ENCODE measurements around the gene MB21D2. TPM values are rescaled to one million over a fixed set of nuclear protein-coding genes. Genes with fewer than 3 reads are reported as not detected.
A peak's percentile ranks its signal among the peaks of the same experiment; 100 is the strongest.

The MB21D2 gene
- total RNA-seq, 1 experiment from 2014 or later = 19.7 TPM

DNA sequence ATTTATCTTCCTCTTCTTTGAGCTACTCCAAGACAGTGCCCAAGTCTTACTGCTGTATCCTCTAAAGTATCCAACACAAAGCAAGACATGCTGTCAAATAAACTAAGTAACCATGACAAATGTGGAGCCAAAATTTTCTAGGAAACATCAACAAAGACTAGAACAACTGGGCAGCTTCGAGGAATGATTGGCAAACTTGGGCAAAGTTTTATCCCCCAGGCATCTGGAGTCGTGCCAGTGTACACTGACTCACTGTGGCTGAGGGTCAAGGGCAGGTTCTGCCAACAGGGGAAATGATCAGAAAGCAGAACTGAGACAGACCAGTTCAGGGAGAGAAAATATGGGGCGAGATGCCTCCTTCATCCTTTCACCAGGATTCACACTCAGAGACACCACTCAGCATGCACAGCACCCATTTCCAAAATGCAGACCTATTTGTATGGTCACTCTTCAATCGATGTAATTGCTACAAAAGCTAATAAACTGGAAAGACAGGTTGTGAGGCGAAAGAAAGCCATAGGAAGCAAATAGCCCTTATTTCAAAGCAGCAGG is 65.8 kb downstream of the MB21D2 start:
- Mint-ChIP-seq H3K36me3 (peaks cover 12% of the 10 kb centered on the region), H3K27ac (peak overlapping the region; percentile 51; the same call in 1 of the 2 replicates), H3K27me3 (ENCODE audit: low read depth) (no peaks in the 10 kb centered on the region), H3K9me3 (0 out of 2 replicates have a peak, but pooled peaks cover 7% of the 10 kb centered on the region), H3K4me3 (no peak overlapping the region), H3K4me1 (peaks cover 59% of the 10 kb centered on the region)
- no peak for DNase-seq (ENCODE audit: low spot score)
- ChIA-PET CTCF (no interaction called here), POLR2A (no interaction called here)
- no peak for TF ChIP-seq ZNF317 (CRISPR knock-in tag; IDR thresholded peaks at IDR 0.05; ENCODE audit: borderline replicate concordance, low read depth)
- no peak for TF ChIP-seq HMGXB4 (CRISPR knock-in tag; IDR thresholded peaks at IDR 0.05)
- TF ChIP-seq JAZF1 (CRISPR knock-in tag; IDR thresholded peaks at IDR 0.05) = no peak
- TF ChIP-seq GTF2I (CRISPR knock-in tag; conservative IDR thresholded peaks at IDR 0.05) = no peak
- TF ChIP-seq TP53 (CRISPR knock-in tag; IDR thresholded peaks at IDR 0.05) = no peak
- no peak for ATAC-seq

DNA sequence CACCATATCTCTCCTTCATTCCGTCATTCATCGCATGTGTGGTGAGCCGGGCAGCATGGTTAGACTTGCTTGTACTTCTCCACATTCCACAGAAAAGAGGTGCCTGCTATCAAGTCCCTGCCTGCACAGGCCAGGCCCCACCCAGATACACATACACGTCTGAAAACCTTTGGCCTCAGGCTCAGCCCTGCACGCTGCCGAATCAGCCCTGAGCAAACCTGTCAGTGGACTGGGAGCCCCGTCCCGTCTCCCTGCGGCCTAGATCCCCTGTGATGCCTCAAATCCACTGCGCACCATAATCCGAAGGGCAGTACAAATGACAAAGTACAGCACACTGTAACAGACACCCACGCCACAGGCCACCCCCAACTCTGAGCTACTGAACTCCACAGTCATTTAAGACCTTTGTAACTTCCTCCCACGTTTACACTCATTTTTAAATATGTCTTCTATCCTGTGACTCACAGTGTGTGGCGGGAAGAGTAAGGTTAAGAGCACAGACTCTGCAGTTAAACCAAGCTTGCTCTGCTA is 67.1 kb downstream of the MB21D2 start:
- CTCF ChIA-PET = interaction anchor here (1.0 kb wide), 1 partner anchor 65 kb away, joined by 3 read pairs; no protein-coding TSS in a partner anchor
- H3K4me1 Mint-ChIP-seq = peaks cover 64% of the 10 kb centered on the region
- POLR2A ChIA-PET = no interaction called here
- no peak for TF ChIP-seq ZNF512 (CRISPR knock-in tag; IDR thresholded peaks at IDR 0.05; ENCODE audit: borderline replicate concordance)
- TF ChIP-seq EMX1 (CRISPR knock-in tag; IDR thresholded peaks at IDR 0.05) = no peak
- no peak for TF ChIP-seq SMAD3 (CRISPR knock-in tag; IDR thresholded peaks at IDR 0.05; ENCODE audit: borderline replicate concordance)
- TF ChIP-seq, protein P1, sequence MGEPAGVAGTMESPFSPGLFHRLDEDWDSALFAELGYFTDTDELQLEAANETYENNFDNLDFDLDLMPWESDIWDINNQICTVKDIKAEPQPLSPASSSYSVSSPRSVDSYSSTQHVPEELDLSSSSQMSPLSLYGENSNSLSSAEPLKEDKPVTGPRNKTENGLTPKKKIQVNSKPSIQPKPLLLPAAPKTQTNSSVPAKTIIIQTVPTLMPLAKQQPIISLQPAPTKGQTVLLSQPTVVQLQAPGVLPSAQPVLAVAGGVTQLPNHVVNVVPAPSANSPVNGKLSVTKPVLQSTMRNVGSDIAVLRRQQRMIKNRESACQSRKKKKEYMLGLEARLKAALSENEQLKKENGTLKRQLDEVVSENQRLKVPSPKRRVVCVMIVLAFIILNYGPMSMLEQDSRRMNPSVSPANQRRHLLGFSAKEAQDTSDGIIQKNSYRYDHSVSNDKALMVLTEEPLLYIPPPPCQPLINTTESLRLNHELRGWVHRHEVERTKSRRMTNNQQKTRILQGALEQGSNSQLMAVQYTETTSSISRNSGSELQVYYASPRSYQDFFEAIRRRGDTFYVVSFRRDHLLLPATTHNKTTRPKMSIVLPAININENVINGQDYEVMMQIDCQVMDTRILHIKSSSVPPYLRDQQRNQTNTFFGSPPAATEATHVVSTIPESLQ (CRISPR knock-in tag; IDR thresholded peaks at IDR 0.05) = no peak
- no peak for TF ChIP-seq STAT6 (CRISPR knock-in tag; conservative IDR thresholded peaks at IDR 0.05; ENCODE audit: low read depth)
- TF ChIP-seq CBFB (CRISPR knock-in tag; IDR thresholded peaks at IDR 0.05; ENCODE audit: low read depth) = no peak
- TF ChIP-seq, protein P2, sequence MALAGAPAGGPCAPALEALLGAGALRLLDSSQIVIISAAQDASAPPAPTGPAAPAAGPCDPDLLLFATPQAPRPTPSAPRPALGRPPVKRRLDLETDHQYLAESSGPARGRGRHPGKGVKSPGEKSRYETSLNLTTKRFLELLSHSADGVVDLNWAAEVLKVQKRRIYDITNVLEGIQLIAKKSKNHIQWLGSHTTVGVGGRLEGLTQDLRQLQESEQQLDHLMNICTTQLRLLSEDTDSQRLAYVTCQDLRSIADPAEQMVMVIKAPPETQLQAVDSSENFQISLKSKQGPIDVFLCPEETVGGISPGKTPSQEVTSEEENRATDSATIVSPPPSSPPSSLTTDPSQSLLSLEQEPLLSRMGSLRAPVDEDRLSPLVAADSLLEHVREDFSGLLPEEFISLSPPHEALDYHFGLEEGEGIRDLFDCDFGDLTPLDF (CRISPR knock-in tag; IDR thresholded peaks at IDR 0.05) = no peak
- TF ChIP-seq, protein P3, sequence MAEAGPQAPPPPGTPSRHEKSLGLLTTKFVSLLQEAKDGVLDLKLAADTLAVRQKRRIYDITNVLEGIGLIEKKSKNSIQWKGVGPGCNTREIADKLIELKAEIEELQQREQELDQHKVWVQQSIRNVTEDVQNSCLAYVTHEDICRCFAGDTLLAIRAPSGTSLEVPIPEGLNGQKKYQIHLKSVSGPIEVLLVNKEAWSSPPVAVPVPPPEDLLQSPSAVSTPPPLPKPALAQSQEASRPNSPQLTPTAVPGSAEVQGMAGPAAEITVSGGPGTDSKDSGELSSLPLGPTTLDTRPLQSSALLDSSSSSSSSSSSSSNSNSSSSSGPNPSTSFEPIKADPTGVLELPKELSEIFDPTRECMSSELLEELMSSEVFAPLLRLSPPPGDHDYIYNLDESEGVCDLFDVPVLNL (CRISPR knock-in tag; IDR thresholded peaks at IDR 0.05; ENCODE audit: borderline replicate concordance, low read depth) = no peak
- TF ChIP-seq, protein P4, sequence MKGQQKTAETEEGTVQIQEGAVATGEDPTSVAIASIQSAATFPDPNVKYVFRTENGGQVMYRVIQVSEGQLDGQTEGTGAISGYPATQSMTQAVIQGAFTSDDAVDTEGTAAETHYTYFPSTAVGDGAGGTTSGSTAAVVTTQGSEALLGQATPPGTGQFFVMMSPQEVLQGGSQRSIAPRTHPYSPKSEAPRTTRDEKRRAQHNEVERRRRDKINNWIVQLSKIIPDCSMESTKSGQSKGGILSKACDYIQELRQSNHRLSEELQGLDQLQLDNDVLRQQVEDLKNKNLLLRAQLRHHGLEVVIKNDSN (CRISPR knock-in tag; IDR thresholded peaks at IDR 0.05) = no peak
- no peak for TF ChIP-seq ZNF281 (CRISPR knock-in tag; IDR thresholded peaks at IDR 0.05)
- TF ChIP-seq NR1H2 (CRISPR knock-in tag; IDR thresholded peaks at IDR 0.05) = no peak
- TF ChIP-seq RELA (CRISPR knock-in tag; IDR thresholded peaks at IDR 0.05; ENCODE audit: borderline replicate concordance) = no peak
- TF ChIP-seq TEAD4 (CRISPR knock-in tag; IDR thresholded peaks at IDR 0.05) = no peak

More for the DNA sequence above, 67.1 kb downstream of the MB21D2 start:
- no peak overlapping the region for H3K4me3 Mint-ChIP-seq
- DNase-seq (ENCODE audit: low spot score) (no peak), ATAC-seq (peak; percentile 29; the same call in 1 of the 2 replicates)
- 0 out of 2 replicates have a peak, but pooled peaks cover 7% of the 10 kb centered on the region for H3K9me3 Mint-ChIP-seq
- no peaks in the 10 kb centered on the region for H3K27me3 Mint-ChIP-seq (ENCODE audit: low read depth)
- H3K27ac Mint-ChIP-seq = peak overlapping the region; percentile 58
- peaks cover 12% of the 10 kb centered on the region for H3K36me3 Mint-ChIP-seq

All from WTC11 (cell line).